SK-N-MC (cell line): Measurements from ENCODE around the gene CACNA2D4.

Experiments
- EZH2 ChIP-seq: fragments of 200-600 bp; sonication (generic); IDR thresholded peaks from one replicate; pipeline ENCODE4 v1.6.1; 2017; ENCODE audit warnings: antibody characterized with exemption
- POLR2AphosphoS5 ChIP-seq: IDR thresholded peaks from 2 replicates; pipeline ENCODE4 v1.6.1; 2012; ENCODE audit warnings: mild to moderate bottlenecking, low read depth, low read length, borderline replicate concordance

DNA sequence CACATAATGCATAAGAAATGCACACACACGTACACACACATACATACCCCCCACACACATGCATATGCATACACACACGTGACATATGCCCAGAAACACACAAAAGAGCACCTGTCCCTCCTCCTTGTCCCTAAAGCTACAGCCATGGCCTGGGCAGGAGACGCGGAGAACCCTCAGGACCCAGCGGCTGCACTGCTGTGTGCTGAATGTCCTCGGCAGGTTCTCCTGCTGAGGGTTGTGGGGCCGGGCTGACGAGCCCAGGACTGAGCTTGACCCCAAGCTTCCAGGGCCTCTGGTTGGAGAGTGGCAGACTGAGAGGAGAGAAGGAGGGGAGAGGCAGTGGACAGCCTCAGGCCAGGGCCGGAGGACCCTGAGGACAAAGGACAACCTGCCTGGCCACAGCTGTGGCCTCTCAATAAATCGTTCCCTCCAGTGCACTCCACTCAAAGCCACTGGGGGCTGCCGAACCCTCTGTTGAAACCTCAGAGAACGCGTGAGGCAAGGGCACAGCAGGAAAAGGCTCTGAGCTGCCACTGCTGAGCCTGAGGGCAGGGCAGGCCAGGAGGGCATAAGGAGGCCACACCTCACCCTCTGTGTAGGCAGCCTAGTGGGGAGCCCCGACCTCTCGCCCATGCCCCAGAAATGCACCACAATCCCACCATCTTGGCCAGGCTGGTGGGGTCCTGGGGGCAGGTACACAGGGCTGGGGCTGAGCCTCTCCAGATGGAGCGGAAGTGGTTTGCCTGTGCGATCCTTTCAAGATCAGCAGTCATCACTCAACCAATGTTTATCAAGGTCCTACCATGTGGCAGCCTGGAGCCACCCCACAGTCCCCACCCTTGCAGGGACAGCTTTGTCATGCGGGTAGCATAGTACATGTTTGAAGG, 3.1 kb downstream of the CACNA2D4 start:
- TF ChIP-seq EZH2 = no peak
- no peak for TF ChIP-seq POLR2AphosphoS5
